SU-DHL-6 (cell line): Measurements from ENCODE around the gene FUS.

Experiments used
- H2AFZ ChIP-seq: fragments of 200-600 bp; sonication (generic); 2 replicates; pipeline ENCODE4 v1.6.1; 2014; ENCODE audit warnings: low read depth, mild to moderate bottlenecking, moderate library complexity, mixed read lengths, antibody characterized with exemption, low read length; ENCODE audit not compliant: severe bottlenecking
- H3F3A ChIP-seq: fragments of 200-600 bp; shearing (Covaris generic); 2 replicates; pipeline ENCODE4 v1.6.0; 2016; ENCODE audit warnings: antibody characterized with exemption, mild to moderate bottlenecking; ENCODE audit not compliant: insufficient read depth
- H3K27ac ChIP-seq: fragments of 200-600 bp; sonication (generic); 2 replicates; pipeline ENCODE4 v1.5.1; 2016; ENCODE audit warnings: low read depth, mild to moderate bottlenecking, low read length, moderate library complexity, mixed read lengths
- H3K27me3 ChIP-seq: fragments of 200-600 bp; sonication (generic), shearing (Covaris generic); 2 replicates; pipeline ENCODE4 v1.6.0; 2014; ENCODE audit warnings: mild to moderate bottlenecking, low read length
- H3K36me3 ChIP-seq: fragments of 200-600 bp; sonication (generic); 2 replicates; pipeline ENCODE4 v1.6.1; 2014; ENCODE audit warnings: mild to moderate bottlenecking, low read length, mixed read lengths
- H3K4me2 ChIP-seq: fragments of 300-600, 200-600 bp; shearing (Covaris generic), sonication (generic); 2 replicates; pipeline ENCODE4 v1.6.0; 2014; ENCODE audit warnings: low read length, low read depth, mild to moderate bottlenecking; ENCODE audit not compliant: poor library complexity, severe bottlenecking
- H3K4me3 ChIP-seq: fragments of 200-600 bp; sonication (generic); 2 replicates; pipeline ENCODE4 v1.5.1; 2014; ENCODE audit warnings: antibody characterized with exemption, low read length, mild to moderate bottlenecking, mixed read lengths; ENCODE audit not compliant: insufficient read depth, poor library complexity, severe bottlenecking
- H3K79me2 ChIP-seq: fragments of 200-600 bp; sonication (generic); 2 replicates; pipeline ENCODE4 v1.6.1; 2014; ENCODE audit warnings: mild to moderate bottlenecking, low read length, moderate library complexity; ENCODE audit not compliant: insufficient read depth
- H3K9ac ChIP-seq: fragments of 200-600 bp; sonication (generic); 2 replicates; pipeline ENCODE4 v1.7.0; 2014; ENCODE audit warnings: mild to moderate bottlenecking, low read length
- H3K9me2 ChIP-seq: fragments of 200-600 bp; sonication (generic); replicated peaks from 2 replicates; pipeline ENCODE4 v1.6.1; 2014; ENCODE audit warnings: low read length; ENCODE audit not compliant: insufficient read depth
- H3K9me3 ChIP-seq: fragments of 200-600 bp; sonication (generic); 2 replicates; pipeline ENCODE4 v1.6.1; 2014; ENCODE audit warnings: low read length, mixed read lengths; ENCODE audit not compliant: insufficient read depth
- H4K20me1 ChIP-seq: fragments of 200-600 bp; sonication (generic); 2 replicates; pipeline ENCODE4 v1.6.1; 2014; ENCODE audit warnings: low read depth, mild to moderate bottlenecking, antibody characterized with exemption, low read length, moderate library complexity, mixed read lengths
- CTCF ChIP-seq: fragments of 200-600 bp; sonication (generic); IDR thresholded peaks from one replicate; pipeline ENCODE4 v1.5.1; 2017; ENCODE audit warnings: antibody characterized with exemption, mild to moderate bottlenecking, low read length, moderate library complexity; ENCODE audit not compliant: insufficient read depth, poor library complexity, severe bottlenecking
- EZH2phosphoT487 ChIP-seq: fragments of 200-600 bp; sonication (generic), shearing (Covaris generic); conservative IDR thresholded peaks from 2 replicates; pipeline ENCODE4 v1.6.1; 2018; ENCODE audit warnings: mild to moderate bottlenecking, antibody characterized with exemption, low read length, moderate library complexity, mixed read lengths

The FUS gene

GRCh38 chr16:31185339-31185738 lies 5.4 kb downstream of the FUS start:
- no peak for TF ChIP-seq EZH2phosphoT487
- TF ChIP-seq CTCF, result no peak
- H3K9ac ChIP-seq, result no peak overlapping the region
- H3K79me2 ChIP-seq, result peaks cover 87% of the 10 kb centered on the region
- H3K27ac ChIP-seq, result no peak overlapping the region
- peaks cover 77% of the 10 kb centered on the region for H4K20me1 ChIP-seq
- no peaks in the 10 kb centered on the region for H3K9me2 ChIP-seq
- H3K4me2 ChIP-seq, result no peak overlapping the region
- H2AFZ ChIP-seq, result no peak overlapping the region
- peaks cover 90% of the 10 kb centered on the region for H3K36me3 ChIP-seq
- H3K4me3 ChIP-seq, result no peak overlapping the region
- peaks cover 27% of the 10 kb centered on the region; the same call in 1 of the 2 replicates for H3F3A ChIP-seq
- H3K27me3 ChIP-seq, result no peaks in the 10 kb centered on the region
- H3K9me3 ChIP-seq, result no peaks in the 10 kb centered on the region

GRCh38 chr16:31186176-31186575 lies 6.2 kb downstream of the FUS start:
- peaks cover 86% of the 10 kb centered on the region for H4K20me1 ChIP-seq
- H3K4me2 ChIP-seq, result no peak overlapping the region
- H3K36me3 ChIP-seq, result peaks cover 93% of the 10 kb centered on the region
- H3K9me3 ChIP-seq, result no peaks in the 10 kb centered on the region
- TF ChIP-seq CTCF, result no peak
- TF ChIP-seq EZH2phosphoT487, result no peak
- no peak overlapping the region for H3K27ac ChIP-seq
- H3F3A ChIP-seq, result peaks cover 30% of the 10 kb centered on the region; the same call in 1 of the 2 replicates
- no peak overlapping the region for H3K4me3 ChIP-seq
- no peaks in the 10 kb centered on the region for H3K27me3 ChIP-seq
- no peak overlapping the region for H3K9ac ChIP-seq
- peaks cover 83% of the 10 kb centered on the region for H3K79me2 ChIP-seq
- H3K9me2 ChIP-seq, result no peaks in the 10 kb centered on the region
- no peak overlapping the region for H2AFZ ChIP-seq

GRCh38 chr16:31186930-31187807 lies 7.2 kb downstream of the FUS start:
- H2AFZ ChIP-seq, result no peak overlapping the region
- H4K20me1 ChIP-seq, result peaks cover 86% of the 10 kb centered on the region
- TF ChIP-seq CTCF, result no peak
- TF ChIP-seq EZH2phosphoT487, result no peak
- H3K27ac ChIP-seq, result no peak overlapping the region
- no peaks in the 10 kb centered on the region for H3K27me3 ChIP-seq
- peaks cover 73% of the 10 kb centered on the region for H3K79me2 ChIP-seq
- H3K9ac ChIP-seq, result no peak overlapping the region
- peaks cover 96% of the 10 kb centered on the region for H3K36me3 ChIP-seq
- H3K9me2 ChIP-seq, result no peaks in the 10 kb centered on the region
- no peaks in the 10 kb centered on the region for H3K9me3 ChIP-seq
- H3K4me3 ChIP-seq, result no peak overlapping the region
- H3K4me2 ChIP-seq, result no peak overlapping the region
- H3F3A ChIP-seq, result peaks cover 39% of the 10 kb centered on the region
